GM19468 (cell line): ENCODE results near the gene ECEL1.
"Not testable (repeated sequence)": the region's sequence is repeated elsewhere in the genome, so short reads cannot be mapped to it uniquely, and the experiment has no call there.

Experiments used
- ATAC-seq: cut with Tn5 transposase; IDR thresholded peaks from one replicate; pipeline ENCODE4 v1.9.1; 2021; ENCODE audit warnings: mild to moderate bottlenecking, moderate library complexity, moderate number of reproducible peaks; ENCODE audit not compliant: unreplicated experiment; ENCODE audit errors: extremely low read depth

Gene ECEL1

GRCh38 chr2:232434563-232435374 lies 52.9 kb downstream of the ECEL1 start:
- no peak for ATAC-seq

DNA sequence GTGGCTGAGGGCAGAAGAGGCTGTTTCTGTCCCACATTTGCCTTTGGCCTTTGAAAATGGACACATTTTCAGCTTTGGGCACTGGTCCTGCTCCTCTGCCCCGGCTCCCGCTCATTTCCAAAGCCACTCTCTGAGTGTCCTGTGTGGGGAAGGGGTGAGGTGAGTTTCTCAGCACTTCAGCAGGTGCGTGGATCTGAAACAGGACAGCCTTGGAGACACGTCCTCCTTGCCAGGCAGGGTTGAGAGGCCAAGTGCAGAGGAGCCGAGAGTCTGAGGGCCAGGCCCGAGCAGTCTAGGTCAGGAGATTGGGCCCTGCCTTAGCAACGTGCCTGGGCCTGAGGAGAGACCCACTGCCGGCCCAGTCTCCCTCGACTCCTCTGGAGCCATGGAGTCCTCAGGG lies 53.5 kb downstream of the ECEL1 start:
- no peak for ATAC-seq

GRCh38 chr2:232433622-232434021 lies 54.0 kb downstream of the ECEL1 start:
- ATAC-seq = not testable (repeated sequence)

DNA sequence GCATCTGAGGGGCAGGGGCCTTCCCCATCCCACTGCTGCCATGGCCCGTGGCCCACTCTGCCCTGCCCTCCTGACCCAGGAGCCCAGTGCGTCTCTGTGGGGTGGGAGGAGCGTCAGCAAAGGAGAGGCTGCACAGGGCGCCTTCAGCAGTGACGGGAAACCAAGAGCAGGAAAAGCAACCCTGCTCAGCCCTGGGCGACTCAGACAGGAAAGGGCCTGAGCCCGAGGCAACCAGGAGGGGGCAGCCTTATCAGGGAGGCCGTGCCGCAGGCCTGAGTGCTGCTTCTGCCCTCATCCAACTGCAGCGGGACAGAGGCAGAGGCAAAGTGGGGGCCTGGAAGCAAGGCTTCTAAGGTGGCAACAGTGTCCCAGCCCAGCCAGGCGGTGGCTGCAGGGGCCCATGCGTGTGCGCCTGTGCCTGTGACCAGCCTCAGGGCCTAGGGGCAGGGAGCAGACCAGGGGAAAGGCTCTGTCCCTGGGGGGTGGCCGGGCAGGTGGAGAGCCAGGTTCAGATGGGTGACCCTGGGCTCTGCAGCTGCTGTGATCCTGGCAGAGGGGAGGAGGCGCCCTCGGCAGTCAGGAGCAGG lies 54.9 kb downstream of the ECEL1 start:
- ATAC-seq = no peak

DNA sequence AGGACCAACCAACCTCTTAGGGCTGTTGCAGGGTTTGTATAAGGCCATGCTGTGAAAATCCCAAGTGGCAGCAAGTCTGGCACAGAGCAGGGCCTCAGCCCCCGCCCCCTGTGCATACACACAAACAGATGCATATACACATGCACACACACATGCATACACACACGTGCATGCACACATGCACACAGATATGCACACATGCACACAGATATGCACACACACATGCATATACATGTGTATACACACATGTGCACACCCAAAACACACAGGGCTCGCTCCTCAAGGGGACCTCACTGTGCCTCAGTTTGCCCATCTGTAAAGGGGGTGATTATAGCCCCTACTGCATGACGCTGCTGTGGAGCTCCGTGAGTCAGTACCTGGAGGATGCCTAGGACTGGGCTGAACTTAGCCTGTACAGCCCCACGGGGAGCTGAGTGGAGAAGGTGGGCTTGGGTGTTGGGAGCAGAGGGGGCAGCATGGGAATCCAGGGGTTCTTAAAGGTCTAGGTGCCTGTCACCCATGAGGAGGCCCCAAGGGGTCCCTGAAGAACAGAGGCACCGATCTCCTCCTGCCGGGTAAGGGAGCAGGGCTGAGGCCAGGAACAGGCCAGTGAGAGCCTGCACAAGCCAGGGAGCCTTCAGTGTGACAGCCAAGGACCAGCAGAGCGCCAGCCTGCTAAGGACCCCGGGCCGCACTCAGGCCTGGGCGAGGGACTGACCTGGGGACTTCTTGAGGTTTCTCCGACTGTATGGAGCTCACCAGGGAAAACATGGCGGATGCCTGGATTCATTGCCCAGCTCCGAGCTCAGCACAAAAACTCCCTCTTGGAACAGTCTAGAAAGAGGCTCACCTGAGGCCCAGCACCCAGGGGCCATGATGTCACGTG lies 55.7 kb downstream of the ECEL1 start:
- no peak for ATAC-seq
